Choroid plexus epithelial cell (primary cell): ENCODE results near the gene STEAP3.

Experiments used
- DNase-seq: peaks from one replicate; pipeline ENCODE4 v3.0.0-alpha.2; 2010; ENCODE audit warnings: low read depth
- H3K4me3 ChIP-seq: 2 replicates; pipeline ENCODE4 v1.5.1; 2011; ENCODE audit warnings: low read depth, mild to moderate bottlenecking, control low read depth, low read length, moderate library complexity
- TF ChIP-seq, protein P1 (sequence below): conservative IDR thresholded peaks from 2 replicates; pipeline ENCODE4 v1.5.1; 2011; ENCODE audit warnings: low read depth, mild to moderate bottlenecking, control low read depth, inconsistent platforms, low read length, moderate library complexity

Gene STEAP3

GRCh38 chr2:119190321-119191111, 33.1 kb upstream of the STEAP3 start:
- TF ChIP-seq, protein P1, sequence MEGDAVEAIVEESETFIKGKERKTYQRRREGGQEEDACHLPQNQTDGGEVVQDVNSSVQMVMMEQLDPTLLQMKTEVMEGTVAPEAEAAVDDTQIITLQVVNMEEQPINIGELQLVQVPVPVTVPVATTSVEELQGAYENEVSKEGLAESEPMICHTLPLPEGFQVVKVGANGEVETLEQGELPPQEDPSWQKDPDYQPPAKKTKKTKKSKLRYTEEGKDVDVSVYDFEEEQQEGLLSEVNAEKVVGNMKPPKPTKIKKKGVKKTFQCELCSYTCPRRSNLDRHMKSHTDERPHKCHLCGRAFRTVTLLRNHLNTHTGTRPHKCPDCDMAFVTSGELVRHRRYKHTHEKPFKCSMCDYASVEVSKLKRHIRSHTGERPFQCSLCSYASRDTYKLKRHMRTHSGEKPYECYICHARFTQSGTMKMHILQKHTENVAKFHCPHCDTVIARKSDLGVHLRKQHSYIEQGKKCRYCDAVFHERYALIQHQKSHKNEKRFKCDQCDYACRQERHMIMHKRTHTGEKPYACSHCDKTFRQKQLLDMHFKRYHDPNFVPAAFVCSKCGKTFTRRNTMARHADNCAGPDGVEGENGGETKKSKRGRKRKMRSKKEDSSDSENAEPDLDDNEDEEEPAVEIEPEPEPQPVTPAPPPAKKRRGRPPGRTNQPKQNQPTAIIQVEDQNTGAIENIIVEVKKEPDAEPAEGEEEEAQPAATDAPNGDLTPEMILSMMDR = no peak
- no peak overlapping the region for H3K4me3 ChIP-seq
- no peak for DNase-seq

- TF ChIP-seq, protein P1 = no peak
- no peak overlapping the region for H3K4me3 ChIP-seq
- DNase-seq = no peak
These were observed 30.7 kb upstream of the STEAP3 start for GRCh38 chr2:119192893-119193292.

DNA sequence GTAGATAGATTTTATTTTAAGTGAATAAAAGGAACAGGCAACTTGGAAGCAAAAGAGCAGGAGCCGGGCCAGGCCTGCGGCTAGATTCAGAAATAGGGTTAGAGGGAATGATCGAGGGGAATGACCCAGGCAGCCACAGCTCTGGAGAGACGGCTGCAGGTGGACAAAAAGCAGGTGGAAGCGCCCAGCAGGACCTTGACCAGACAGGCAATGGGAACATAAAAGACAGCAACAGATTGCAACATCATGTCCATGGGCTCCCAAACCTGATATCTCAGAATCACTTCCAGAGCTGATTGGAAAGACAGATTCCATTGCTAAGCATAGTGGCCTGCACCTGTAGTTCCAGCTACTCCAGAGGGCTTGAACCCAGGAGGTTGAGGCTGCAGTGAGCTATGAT, 28.6 kb upstream of the STEAP3 start:
- no peak overlapping the region for H3K4me3 ChIP-seq
- no peak for DNase-seq
- TF ChIP-seq, protein P1 = no peak

DNA sequence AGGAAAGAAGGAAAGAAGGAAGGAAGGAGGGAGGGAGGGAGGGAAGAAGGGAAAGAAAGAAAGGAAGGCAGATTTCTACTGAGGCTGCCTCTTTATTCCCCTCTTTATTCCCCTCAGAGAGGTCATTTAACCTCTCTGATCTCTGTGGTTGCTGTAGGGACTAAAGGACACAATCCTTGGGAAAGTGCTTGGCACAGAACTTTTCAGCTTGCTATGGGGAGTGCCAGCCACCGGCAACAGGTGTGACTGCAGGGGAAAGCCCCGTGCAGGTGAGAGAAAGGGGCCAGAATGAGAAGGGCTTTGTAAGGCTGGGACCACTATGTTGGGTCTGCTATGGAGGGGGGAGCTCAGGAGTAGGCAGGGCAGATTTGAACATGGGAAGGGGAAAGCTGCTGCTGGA, 27.7 kb upstream of the STEAP3 start:
- no peak overlapping the region for H3K4me3 ChIP-seq
- DNase-seq = no peak
- TF ChIP-seq, protein P1 = no peak

- TF ChIP-seq, protein P1 = no peak
- no peak overlapping the region for H3K4me3 ChIP-seq
- DNase-seq = no peak
These were observed 27.1 kb upstream of the STEAP3 start for GRCh38 chr2:119196301-119197125.

DNA sequence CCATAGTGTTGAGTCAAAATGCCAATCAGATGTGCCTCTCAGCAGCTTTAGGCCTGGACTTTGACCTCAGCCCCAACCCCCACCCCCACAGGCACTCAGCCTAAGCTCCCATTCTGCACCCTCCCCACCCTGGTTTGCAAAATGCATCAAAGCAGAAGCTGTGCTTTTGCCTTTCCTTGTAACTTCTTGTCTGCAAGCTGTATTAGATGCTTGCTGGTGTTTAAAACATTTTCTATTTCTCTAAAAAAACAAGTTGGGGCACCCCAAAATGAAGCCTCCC, 26.6 kb upstream of the STEAP3 start:
- TF ChIP-seq, protein P1 = no peak
- no peak overlapping the region for H3K4me3 ChIP-seq
- DNase-seq = no peak
